PC-9 (cell line): ENCODE measurements around the gene THOC7. TPM values are rescaled to one million over a fixed set of nuclear protein-coding genes. Genes with fewer than 3 reads are reported as not detected.

Source experiments
- BruUV-seq: library from RNA; stranded (reverse); fragments of 400-500 nt; replicated peaks from 2 replicates; lab custom pipeline; 2021; lab: Mats Ljungman, UMichigan
- CTCF ChIA-PET: fragments of 300-600 bp; sonication (Branson Sonifier 250); formaldehyde crosslinking; loops from one replicate; lab custom pipeline; 2022; ENCODE audit warnings: antibody characterized with exemption; lab: Charles Lee
- POLR2A ChIA-PET: fragments of 300-600 bp; sonication (Branson Sonifier 250); formaldehyde crosslinking; loops from one replicate; lab custom pipeline; 2022; ENCODE audit warnings: antibody characterized with exemption; ENCODE audit not compliant: unreplicated experiment; lab: Charles Lee
- DNase-seq, 2 experiments: peaks; one replicate each; pipeline versions ENCODE4 v3.0.0 to v3.0.0-alpha.2; 2015 to 2022; ENCODE audit warnings: mixed read lengths in 1 of 2
- H2AFZ ChIP-seq: fragments of 200-600 bp; sonication (generic); 2 replicates; pipeline ENCODE4 v1.8.1; 2017; ENCODE audit warnings: antibody characterized with exemption
- H3F3A ChIP-seq: fragments of 200-600 bp; sonication (generic); 2 replicates; pipeline ENCODE4 v1.8.1; 2017; ENCODE audit warnings: antibody characterized with exemption, mild to moderate bottlenecking, low read depth; ENCODE audit not compliant: insufficient read depth
- H3K27ac ChIP-seq: fragments of 200-600 bp; sonication (generic); 2 replicates; pipeline ENCODE4 v1.6.1; 2016; ENCODE audit warnings: mixed run types
- H3K27me3 ChIP-seq: fragments of 200-600 bp; sonication (generic); 2 replicates; pipeline ENCODE4 v1.6.1; 2016; ENCODE audit warnings: low read depth, mixed run types; ENCODE audit not compliant: insufficient read depth
- H3K36me3 ChIP-seq: fragments of 200-600 bp; sonication (generic); 2 replicates; pipeline ENCODE4 v1.6.1; 2016; ENCODE audit warnings: low read depth, mixed run types
- H3K4me1 ChIP-seq: fragments of 200-600 bp; sonication (generic); replicated peaks from 2 replicates; pipeline ENCODE4 v1.6.1; 2016; ENCODE audit warnings: mixed run types; ENCODE audit not compliant: insufficient read depth
- H3K4me2 ChIP-seq: fragments of 200-600 bp; sonication (generic); 2 replicates; pipeline ENCODE4 v1.6.1; 2017; ENCODE audit warnings: mixed run types
- H3K4me3 ChIP-seq: fragments of 200-600 bp; sonication (generic); 2 replicates; pipeline ENCODE4 v1.6.1; 2016; ENCODE audit warnings: mixed run types
- H3K79me2 ChIP-seq: fragments of 200-600 bp; sonication (generic); 2 replicates; pipeline ENCODE4 v1.6.1; 2017; ENCODE audit warnings: low read depth, mixed run types
- H3K9me2 ChIP-seq: fragments of 200-600 bp; sonication (generic); 2 replicates; pipeline ENCODE4 v1.8.1; 2017; ENCODE audit warnings: mild to moderate bottlenecking; ENCODE audit not compliant: insufficient read depth
- H3K9me3 ChIP-seq: fragments of 200-600 bp; sonication (generic); 2 replicates; pipeline ENCODE4 v1.8.1; 2016; ENCODE audit warnings: low read depth; ENCODE audit not compliant: insufficient read depth
- H4K20me1 ChIP-seq: fragments of 200-600 bp; sonication (generic); 2 replicates; pipeline ENCODE4 v1.8.1; 2017; ENCODE audit not compliant: insufficient read depth
- EZH2 ChIP-seq: fragments of 200-600 bp; sonication (generic); IDR thresholded peaks from 2 replicates; pipeline ENCODE4 v1.8.0; 2017; ENCODE audit warnings: antibody characterized with exemption, low read depth
- intact Hi-C: fragments of 100-400 bp; cut with micrococcal nuclease; formaldehyde crosslinking; loops from one replicate; pipeline ENCODE4 v1.10.0; 2022; ENCODE audit not compliant: unreplicated experiment
- total RNA-seq: library from RNA; stranded (reverse); gene quantifications from 2 replicates; pipeline ENCODE4 v1.2.3, GENCODE V29; 2021
- TF ChIP-seq, protein P1 (sequence below): fragments of 200-600 bp; sonication (generic); conservative IDR thresholded peaks from 2 replicates; pipeline ENCODE4 v1.6.1; 2017; ENCODE audit warnings: mixed run types, antibody characterized with exemption, mild to moderate bottlenecking, moderate library complexity

Gene THOC7
- total RNA-seq, 1 experiment from 2014 or later, result 94.3 TPM

DNA sequence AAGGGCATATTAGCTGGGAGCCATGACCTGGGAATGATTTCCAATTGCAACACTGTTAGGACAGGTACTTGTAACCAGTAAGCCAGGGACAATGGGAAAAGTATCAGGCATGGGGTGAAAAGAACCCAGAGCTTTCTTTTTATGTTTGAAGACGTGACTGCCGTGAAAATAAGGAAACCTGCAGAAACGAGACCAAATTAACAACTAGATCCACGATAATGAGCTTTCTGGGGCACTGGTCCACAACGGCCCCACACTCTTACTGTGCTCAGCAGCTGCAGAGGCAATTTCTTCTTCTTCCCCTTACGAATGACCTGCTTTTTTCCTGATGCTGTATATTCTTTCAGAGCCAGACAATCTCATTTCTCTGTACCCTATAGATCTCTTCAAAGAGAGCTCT, 33.1 kb downstream of the THOC7 start:
- Histone ChIP-seq H3K4me3 (no peak overlapping the region), H3K27me3 (no peaks in the 10 kb centered on the region), H3K27ac (no peak overlapping the region), H3K9me2 (no peaks in the 10 kb centered on the region), H3F3A (no peaks in the 10 kb centered on the region), H3K4me1 (no peaks in the 10 kb centered on the region), H3K36me3 (no peaks in the 10 kb centered on the region), H3K79me2 (no peaks in the 10 kb centered on the region), H3K9me3 (no peaks in the 10 kb centered on the region), H2AFZ (no peak overlapping the region), H3K4me2 (no peak overlapping the region), H4K20me1 (no peaks in the 10 kb centered on the region)
- CTCF ChIA-PET, result no interaction called here
- no TSS peak for BruUV-seq
- no peak for TF ChIP-seq EZH2
- intact Hi-C loops, result no loop called here
- POLR2A ChIA-PET, result no interaction called here
- DNase-seq, result no peak

DNA sequence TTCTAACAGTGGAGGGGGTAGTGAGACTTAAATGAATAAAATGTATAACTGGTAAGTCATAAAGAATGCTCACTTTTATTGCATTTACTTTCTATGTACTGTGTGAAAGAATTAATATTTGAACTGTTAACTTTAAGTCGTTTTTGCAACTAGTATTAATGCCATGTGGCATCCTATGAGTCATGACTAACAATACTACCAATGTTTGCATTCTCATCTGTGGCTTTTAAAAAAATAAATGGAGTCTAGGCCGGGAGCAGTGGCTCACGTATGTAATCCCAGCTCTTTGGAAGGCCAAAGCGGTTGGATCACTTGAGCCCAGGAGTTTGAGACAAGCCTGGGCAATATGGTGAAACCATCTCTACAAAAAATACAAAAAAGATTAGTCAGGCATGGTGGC, 39.3 kb downstream of the THOC7 start:
- Histone ChIP-seq H4K20me1 (no peaks in the 10 kb centered on the region), H3K27me3 (no peaks in the 10 kb centered on the region), H3K4me2 (no peak overlapping the region), H3K79me2 (no peaks in the 10 kb centered on the region), H2AFZ (no peak overlapping the region), H3K9me3 (no peaks in the 10 kb centered on the region), H3F3A (no peaks in the 10 kb centered on the region), H3K9me2 (no peaks in the 10 kb centered on the region), H3K27ac (no peak overlapping the region), H3K36me3 (no peaks in the 10 kb centered on the region), H3K4me3 (no peak overlapping the region), H3K4me1 (no peaks in the 10 kb centered on the region)
- intact Hi-C loops, result no loop called here
- no TSS peak for BruUV-seq
- CTCF ChIA-PET, result no interaction called here
- DNase-seq, result no peak
- POLR2A ChIA-PET, result no interaction called here
- TF ChIP-seq, protein P1, sequence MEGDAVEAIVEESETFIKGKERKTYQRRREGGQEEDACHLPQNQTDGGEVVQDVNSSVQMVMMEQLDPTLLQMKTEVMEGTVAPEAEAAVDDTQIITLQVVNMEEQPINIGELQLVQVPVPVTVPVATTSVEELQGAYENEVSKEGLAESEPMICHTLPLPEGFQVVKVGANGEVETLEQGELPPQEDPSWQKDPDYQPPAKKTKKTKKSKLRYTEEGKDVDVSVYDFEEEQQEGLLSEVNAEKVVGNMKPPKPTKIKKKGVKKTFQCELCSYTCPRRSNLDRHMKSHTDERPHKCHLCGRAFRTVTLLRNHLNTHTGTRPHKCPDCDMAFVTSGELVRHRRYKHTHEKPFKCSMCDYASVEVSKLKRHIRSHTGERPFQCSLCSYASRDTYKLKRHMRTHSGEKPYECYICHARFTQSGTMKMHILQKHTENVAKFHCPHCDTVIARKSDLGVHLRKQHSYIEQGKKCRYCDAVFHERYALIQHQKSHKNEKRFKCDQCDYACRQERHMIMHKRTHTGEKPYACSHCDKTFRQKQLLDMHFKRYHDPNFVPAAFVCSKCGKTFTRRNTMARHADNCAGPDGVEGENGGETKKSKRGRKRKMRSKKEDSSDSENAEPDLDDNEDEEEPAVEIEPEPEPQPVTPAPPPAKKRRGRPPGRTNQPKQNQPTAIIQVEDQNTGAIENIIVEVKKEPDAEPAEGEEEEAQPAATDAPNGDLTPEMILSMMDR, result no peak
- TF ChIP-seq EZH2, result no peak

DNA sequence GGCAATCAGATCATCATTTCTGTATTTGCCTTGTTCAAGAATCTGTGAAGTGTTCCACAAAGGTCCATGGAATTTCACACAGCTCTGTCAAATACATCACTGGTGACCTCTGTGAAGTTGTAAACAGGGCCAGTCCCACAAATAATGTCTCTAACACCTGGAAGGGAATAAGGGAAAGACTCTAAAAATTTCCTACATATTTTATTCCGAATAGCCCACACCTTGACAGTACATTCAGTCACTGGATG, 44.5 kb downstream of the THOC7 start, which contains the start of gene C3orf49:
C3orf49 (plus strand) TSS at position 149 of the 248 bp plus-strand sequence. CDS start 173 bp downstream, outside the sequence.
- ChIA-PET POLR2A (no interaction called here), CTCF (interaction anchor here (0.6 kb wide), 1 partner anchor 1853 kb away, joined by 3 read pairs; no protein-coding TSS in a partner anchor)
- no peak for TF ChIP-seq EZH2
- TF ChIP-seq, protein P1, result no peak
- H3K9me3 ChIP-seq, result no peaks in the 10 kb centered on the region
- H4K20me1 ChIP-seq, result no peaks in the 10 kb centered on the region
- H3K4me1 ChIP-seq, result no peaks in the 10 kb centered on the region
- H3K4me3 ChIP-seq, result no peak within 1 kb of the TSS
- H3K4me2 ChIP-seq, result no peak within 1 kb of the TSS
- no peaks in the 10 kb centered on the region for H3F3A ChIP-seq
- H3K79me2 ChIP-seq, result no peaks in the 10 kb centered on the region
- DNase-seq, result no peak
- H3K27ac ChIP-seq, result no peak within 1 kb of the TSS
- H3K36me3 ChIP-seq, result no peaks in the 10 kb centered on the region
- no TSS peak for BruUV-seq
- no peak within 1 kb of the TSS for H2AFZ ChIP-seq
- intact Hi-C loops, result loop anchor here (5.0 to 10.0 kb wide), 2 partner anchors 173 to 1154 kb away; no protein-coding TSS in a partner anchor
- H3K9me2 ChIP-seq, result no peaks in the 10 kb centered on the region
- no peaks in the 10 kb centered on the region for H3K27me3 ChIP-seq
